Right hindlimb (tissue), 1 donor: ENCODE measurements around the gene CMTM4.

ENCODE experiments used
- DNase-seq: peaks from one replicate; pipeline ENCODE4 v3.0.0-alpha.2; 2018

Gene CMTM4

GRCh38 chr16:66696669-66697630 is at the start of gene CMTM4:
TSS of gene CMTM4 (minus strand) at chr16:66696743. CDS start at chr16:66696525, 218 bp downstream.
- peak; percentile 89 for DNase-seq

GRCh38 chr16:66746048-66746447 is 49.5 kb upstream of the CMTM4 start:
- no peak for DNase-seq

GRCh38 chr16:66741950-66742808 is 45.6 kb upstream of the CMTM4 start:
- DNase-seq: peak; percentile 71

- peak; percentile 94 for DNase-seq
Observed at GRCh38 chr16:66741169-66741900, 44.8 kb upstream of the CMTM4 start.

GRCh38 chr16:66740533-66740932 is 44.0 kb upstream of the CMTM4 start:
- no peak for DNase-seq

- DNase-seq: no peak
Observed at GRCh38 chr16:66740010-66740409, 43.5 kb upstream of the CMTM4 start.

- DNase-seq: no peak
Observed at GRCh38 chr16:66735891-66736290, 39.3 kb upstream of the CMTM4 start.

GRCh38 chr16:66731101-66731500 is 34.6 kb upstream of the CMTM4 start:
- no peak for DNase-seq

- DNase-seq: no peak
Observed at GRCh38 chr16:66728804-66729203, 32.3 kb upstream of the CMTM4 start.

GRCh38 chr16:66728117-66728787 is 31.7 kb upstream of the CMTM4 start:
- no peak for DNase-seq

- DNase-seq: no peak
Observed at GRCh38 chr16:66720766-66721165, 24.2 kb upstream of the CMTM4 start.

GRCh38 chr16:66719246-66719645 is 22.7 kb upstream of the CMTM4 start:
- no peak for DNase-seq

- DNase-seq: no peak
Observed at GRCh38 chr16:66717776-66718175, 21.2 kb upstream of the CMTM4 start.

GRCh38 chr16:66717112-66717675 is 20.7 kb upstream of the CMTM4 start:
- DNase-seq: peak; percentile 51

GRCh38 chr16:66714654-66715307 is 18.2 kb upstream of the CMTM4 start:
- DNase-seq: no peak

GRCh38 chr16:66714062-66714461 is 17.5 kb upstream of the CMTM4 start:
- DNase-seq: no peak

GRCh38 chr16:66713076-66713475 is 16.5 kb upstream of the CMTM4 start:
- no peak for DNase-seq

- DNase-seq: no peak
Observed at GRCh38 chr16:66712512-66712911, 16.0 kb upstream of the CMTM4 start.

- DNase-seq: no peak
Observed at GRCh38 chr16:66711581-66711980, 15.0 kb upstream of the CMTM4 start.

- DNase-seq: no peak
Observed at GRCh38 chr16:66706506-66706880, 9.9 kb upstream of the CMTM4 start.

- DNase-seq: peak; percentile 73
Observed at GRCh38 chr16:66705790-66706505, 9.4 kb upstream of the CMTM4 start.
